K562 (cell line): ENCODE results near the gene NAA38. TPM values are rescaled to one million over a fixed set of nuclear protein-coding genes. Genes with fewer than 3 reads are reported as not detected.

ENCODE experiments used
- C11orf30 ChIP-seq: fragments of 450-650 bp; IDR thresholded peaks from 2 replicates; pipeline ENCODE4 v1.6.1; 2016; ENCODE audit warnings: low read depth, mild to moderate bottlenecking
- CTBP1 ChIP-seq: fragments of 450-650 bp; IDR thresholded peaks from 2 replicates; pipeline ENCODE4 v1.6.1; 2016; ENCODE audit warnings: borderline replicate concordance
- FIP1L1 ChIP-seq: fragments of 200-400 bp; formaldehyde crosslinking; IDR thresholded peaks from 2 replicates; pipeline ENCODE4 v1.6.1; 2018; ENCODE audit warnings: mild to moderate bottlenecking, low read depth, low read length; ENCODE audit not compliant: poor library complexity, severe bottlenecking
- FOXK1 ChIP-seq: sonication (generic); formaldehyde crosslinking; IDR thresholded peaks from 2 replicates; pipeline ENCODE4 v1.8.0; 2022; ENCODE audit warnings: missing genetic modification reagents, mild to moderate bottlenecking, borderline replicate concordance
- GABPB2 ChIP-seq: fragments of 250-450 bp; sonication (Bioruptor Pico); conservative IDR thresholded peaks from 2 replicates; pipeline ENCODE4 v1.5.1; 2021; ENCODE audit warnings: mild to moderate bottlenecking
- GATAD2A ChIP-seq: fragments of 450-650 bp; IDR thresholded peaks from 2 replicates; pipeline ENCODE4 v1.6.1; 2017
- HNRNPK ChIP-seq: fragments of 200-400 bp; formaldehyde crosslinking; IDR thresholded peaks from one replicate; pipeline ENCODE4 v1.6.1; 2018; ENCODE audit warnings: mild to moderate bottlenecking, low read depth, low read length; ENCODE audit not compliant: poor library complexity, severe bottlenecking
- KLF16 ChIP-seq: IDR thresholded peaks from 2 replicates; pipeline ENCODE4 v1.6.1; 2016; ENCODE audit warnings: antibody characterized with exemption
- MAFF ChIP-seq: IDR thresholded peaks from 2 replicates; pipeline ENCODE4 v1.6.1; 2012; ENCODE audit warnings: low read length, improper control_type of control experiment
- MBD2 ChIP-seq: sonication (generic); IDR thresholded peaks from 2 replicates; pipeline ENCODE4 v1.6.1; 2016; ENCODE audit warnings: low read depth, borderline replicate concordance
- NBN ChIP-seq: fragments of 450-650 bp; IDR thresholded peaks from 2 replicates; pipeline ENCODE4 v1.6.1; 2016; ENCODE audit warnings: low read depth, mild to moderate bottlenecking
- NCOA2 ChIP-seq, 2 experiments: fragments of 450-650 bp; IDR thresholded peaks; 2 replicates each; pipeline ENCODE4 v1.6.1; 2018; ENCODE audit warnings: mild to moderate bottlenecking in 2 of 2, moderate library complexity in 1 of 2; ENCODE audit not compliant: partially characterized antibody in 2 of 2
- RBM25 ChIP-seq: fragments of 200-400 bp; formaldehyde crosslinking; IDR thresholded peaks from 2 replicates; pipeline ENCODE4 v1.6.1; 2018; ENCODE audit warnings: low read length, low read depth, moderate library complexity; ENCODE audit not compliant: severe bottlenecking
- SMARCA5 ChIP-seq: fragments of 450-650 bp; IDR thresholded peaks from 2 replicates; pipeline ENCODE4 v1.6.1; 2016
- SREBF2 ChIP-seq: sonication (generic); formaldehyde crosslinking; IDR thresholded peaks from 2 replicates; pipeline ENCODE4 v1.4.0; 2020; ENCODE audit warnings: mild to moderate bottlenecking, missing genetic modification reagents
- ZNF384 ChIP-seq: IDR thresholded peaks from 2 replicates; pipeline ENCODE4 v1.6.1; 2012; ENCODE audit warnings: low read depth, low read length, improper control_type of control experiment
- ZNF445 ChIP-seq: fragments of 250-450 bp; sonication (Bioruptor Pico); IDR thresholded peaks from 2 replicates; pipeline ENCODE4 v1.4.0; 2020; ENCODE audit warnings: low read depth, mild to moderate bottlenecking, moderate library complexity
- ZNF589 ChIP-seq: fragments of 200-800 bp; sonication (Bioruptor generic); IDR thresholded peaks from 2 replicates; pipeline ENCODE4 v1.6.1; 2016; ENCODE audit warnings: low read depth, missing genetic modification characterization, missing compliant biosample characterization
- polyA plus RNA-seq, 8 experiments: library from polyadenylated mRNA; depleted of rRNA in 4 of 8; stranded (reverse) in 5 of 8; unstranded in 3 of 8; fragments of >200 nt; fragmentation: Nextera tagmentation in 2 of 8; fragmentation: Illumina TruSeq in 1 of 8; extraction: Ambion mirVana in 2 of 8; extraction: Trizol in 1 of 8; gene quantifications; 2 replicates each; pipeline versions ENCODE4 v1.2.1 to v1.2.3, GENCODE V29; 2011 to 2014; ENCODE audit warnings: inconsistent platforms in 1 of 8, missing spikeins in 1 of 8
- total RNA-seq, 7 experiments: library from RNA; depleted of rRNA in 6 of 7; stranded (reverse); fragments of >200 nt in 6 of 7; fragmentation: Illumina TruSeq in 2 of 7; extraction: Trizol in 2 of 7; gene quantifications; 2 replicates each; pipeline versions ENCODE4 v1.2.1 to v1.2.3, GENCODE V29; 2011 to 2021; ENCODE audit warnings: low replicate concordance in 1 of 7
- TF ChIP-seq, protein P1 (sequence below), 2 experiments: fragments of 450-650 bp in 1 of 2; sonication (generic) in 1 of 2; formaldehyde crosslinking; conservative IDR thresholded peaks; 2 replicates each; pipeline versions ENCODE4 v1.4.0 to v1.8.1; 2020 to 2022; ENCODE audit warnings: mild to moderate bottlenecking in 1 of 2, missing genetic modification reagents in 1 of 2
- TF ChIP-seq, protein P2 (sequence below): fragments of 250-450 bp; sonication (Bioruptor Pico); IDR thresholded peaks from 2 replicates; pipeline ENCODE4 v1.9.0; 2021; ENCODE audit warnings: mild to moderate bottlenecking
- TF ChIP-seq, protein P3 (sequence below): sonication (generic); formaldehyde crosslinking; IDR thresholded peaks from 2 replicates; pipeline ENCODE4 v1.8.0; 2023; ENCODE audit warnings: mild to moderate bottlenecking, missing genetic modification reagents
- TF ChIP-seq, protein P4 (sequence below): fragments of 450-650 bp; IDR thresholded peaks from one replicate; pipeline ENCODE4 v1.6.1; 2018; ENCODE audit warnings: mild to moderate bottlenecking, moderate library complexity; ENCODE audit not compliant: partially characterized antibody

Gene NAA38
- total and polyA plus RNA-seq, 9 of the 15 experiments (the other 6 are each of a cell fraction or from before 2014, with no cell fraction given), result 16.4 to 99.8 (median 57.3) TPM

DNA sequence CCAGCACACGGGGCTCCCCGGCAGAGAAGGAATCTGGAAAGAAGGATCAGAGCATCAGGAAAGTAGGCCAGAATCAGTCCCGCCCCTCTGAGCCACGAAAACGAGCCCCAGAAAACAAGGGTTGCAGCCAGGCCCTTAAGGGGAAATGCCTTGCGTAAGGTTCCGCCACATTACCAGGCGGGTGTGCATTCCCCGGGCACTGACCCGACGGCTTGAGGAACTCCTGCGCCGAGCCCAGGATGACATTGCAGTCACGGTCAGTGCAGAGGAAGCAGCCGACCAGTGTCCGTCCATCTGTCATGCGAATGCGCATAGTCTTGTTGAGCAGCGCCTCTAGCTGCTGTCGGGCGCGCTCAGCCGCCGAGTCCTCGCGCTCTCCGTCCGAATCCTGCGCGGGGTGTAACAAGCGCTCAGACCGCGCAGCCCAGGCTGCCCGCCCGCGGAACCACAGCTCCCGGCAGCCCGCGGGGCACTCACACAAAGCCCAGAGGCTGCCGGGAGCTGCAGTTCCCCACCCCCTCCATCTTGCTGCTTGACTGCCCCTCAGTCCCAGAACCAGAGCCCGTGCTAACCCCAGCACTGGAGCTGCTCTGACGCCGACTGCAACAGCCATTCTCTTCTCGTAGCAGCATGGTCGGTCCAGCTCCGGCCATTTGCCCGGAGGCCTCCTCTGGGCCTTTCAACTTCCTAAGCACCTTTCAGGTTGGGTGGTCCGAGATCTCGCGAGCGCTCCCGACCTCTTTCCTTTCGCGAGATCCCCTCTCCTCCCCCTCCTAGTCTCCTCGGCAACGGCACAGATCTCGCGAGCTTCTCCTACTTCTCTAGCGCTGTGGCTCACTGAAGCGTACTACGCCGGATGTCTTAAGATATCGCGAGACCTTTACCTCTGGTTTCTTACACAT is at the start of gene NAA38 (continued):
- TF ChIP-seq, protein P1, sequence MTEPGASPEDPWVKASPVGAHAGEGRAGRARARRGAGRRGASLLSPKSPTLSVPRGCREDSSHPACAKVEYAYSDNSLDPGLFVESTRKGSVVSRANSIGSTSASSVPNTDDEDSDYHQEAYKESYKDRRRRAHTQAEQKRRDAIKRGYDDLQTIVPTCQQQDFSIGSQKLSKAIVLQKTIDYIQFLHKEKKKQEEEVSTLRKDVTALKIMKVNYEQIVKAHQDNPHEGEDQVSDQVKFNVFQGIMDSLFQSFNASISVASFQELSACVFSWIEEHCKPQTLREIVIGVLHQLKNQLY (CRISPR knock-in tag; conservative IDR thresholded peaks at IDR 0.05), result no peak
- TF ChIP-seq, protein P2, sequence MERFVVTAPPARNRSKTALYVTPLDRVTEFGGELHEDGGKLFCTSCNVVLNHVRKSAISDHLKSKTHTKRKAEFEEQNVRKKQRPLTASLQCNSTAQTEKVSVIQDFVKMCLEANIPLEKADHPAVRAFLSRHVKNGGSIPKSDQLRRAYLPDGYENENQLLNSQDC (CRISPR knock-in tag), result no peak
- no peak for TF ChIP-seq HNRNPK
- TF ChIP-seq, protein P3, sequence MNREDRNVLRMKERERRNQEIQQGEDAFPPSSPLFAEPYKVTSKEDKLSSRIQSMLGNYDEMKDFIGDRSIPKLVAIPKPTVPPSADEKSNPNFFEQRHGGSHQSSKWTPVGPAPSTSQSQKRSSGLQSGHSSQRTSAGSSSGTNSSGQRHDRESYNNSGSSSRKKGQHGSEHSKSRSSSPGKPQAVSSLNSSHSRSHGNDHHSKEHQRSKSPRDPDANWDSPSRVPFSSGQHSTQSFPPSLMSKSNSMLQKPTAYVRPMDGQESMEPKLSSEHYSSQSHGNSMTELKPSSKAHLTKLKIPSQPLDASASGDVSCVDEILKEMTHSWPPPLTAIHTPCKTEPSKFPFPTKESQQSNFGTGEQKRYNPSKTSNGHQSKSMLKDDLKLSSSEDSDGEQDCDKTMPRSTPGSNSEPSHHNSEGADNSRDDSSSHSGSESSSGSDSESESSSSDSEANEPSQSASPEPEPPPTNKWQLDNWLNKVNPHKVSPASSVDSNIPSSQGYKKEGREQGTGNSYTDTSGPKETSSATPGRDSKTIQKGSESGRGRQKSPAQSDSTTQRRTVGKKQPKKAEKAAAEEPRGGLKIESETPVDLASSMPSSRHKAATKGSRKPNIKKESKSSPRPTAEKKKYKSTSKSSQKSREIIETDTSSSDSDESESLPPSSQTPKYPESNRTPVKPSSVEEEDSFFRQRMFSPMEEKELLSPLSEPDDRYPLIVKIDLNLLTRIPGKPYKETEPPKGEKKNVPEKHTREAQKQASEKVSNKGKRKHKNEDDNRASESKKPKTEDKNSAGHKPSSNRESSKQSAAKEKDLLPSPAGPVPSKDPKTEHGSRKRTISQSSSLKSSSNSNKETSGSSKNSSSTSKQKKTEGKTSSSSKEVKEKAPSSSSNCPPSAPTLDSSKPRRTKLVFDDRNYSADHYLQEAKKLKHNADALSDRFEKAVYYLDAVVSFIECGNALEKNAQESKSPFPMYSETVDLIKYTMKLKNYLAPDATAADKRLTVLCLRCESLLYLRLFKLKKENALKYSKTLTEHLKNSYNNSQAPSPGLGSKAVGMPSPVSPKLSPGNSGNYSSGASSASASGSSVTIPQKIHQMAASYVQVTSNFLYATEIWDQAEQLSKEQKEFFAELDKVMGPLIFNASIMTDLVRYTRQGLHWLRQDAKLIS (CRISPR knock-in tag), result peak; percentile 80; the same call in 1 of the 2 replicates
- TF ChIP-seq SREBF2, result no peak
- TF ChIP-seq NCOA2 (IDR thresholded peaks at IDR 0.05; ENCODE audit: partially characterized antibody in 2 of 2), result no peak
- no peak for TF ChIP-seq SMARCA5
- TF ChIP-seq C11orf30, result peak; percentile 67
- peak; percentile 81 for TF ChIP-seq MAFF
- TF ChIP-seq RBM25, result peak; percentile 78
- no peak for TF ChIP-seq KLF16
- TF ChIP-seq MBD2, result peak; percentile 1; the same call in 1 of the 2 replicates
- TF ChIP-seq ZNF384, result no peak
- TF ChIP-seq, protein P4, sequence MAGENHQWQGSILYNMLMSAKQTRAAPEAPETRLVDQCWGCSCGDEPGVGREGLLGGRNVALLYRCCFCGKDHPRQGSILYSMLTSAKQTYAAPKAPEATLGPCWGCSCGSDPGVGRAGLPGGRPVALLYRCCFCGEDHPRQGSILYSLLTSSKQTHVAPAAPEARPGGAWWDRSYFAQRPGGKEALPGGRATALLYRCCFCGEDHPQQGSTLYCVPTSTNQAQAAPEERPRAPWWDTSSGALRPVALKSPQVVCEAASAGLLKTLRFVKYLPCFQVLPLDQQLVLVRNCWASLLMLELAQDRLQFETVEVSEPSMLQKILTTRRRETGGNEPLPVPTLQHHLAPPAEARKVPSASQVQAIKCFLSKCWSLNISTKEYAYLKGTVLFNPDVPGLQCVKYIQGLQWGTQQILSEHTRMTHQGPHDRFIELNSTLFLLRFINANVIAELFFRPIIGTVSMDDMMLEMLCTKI, result no peak
- peak; percentile 84 for TF ChIP-seq FIP1L1
- TF ChIP-seq CTBP1, result peak; percentile 95
- no peak; the same call in 1 of the 2 replicates for TF ChIP-seq NBN
- no peak for TF ChIP-seq GATAD2A
- no peak for TF ChIP-seq GABPB2
- no peak for TF ChIP-seq ZNF589 (CRISPR knock-in tag)
- no peak for TF ChIP-seq ZNF445
- no peak for TF ChIP-seq FOXK1 (CRISPR knock-in tag)
